GM12892 (cell line): Measurements from ENCODE around the gene LRRC10B.

ENCODE experiments used
- POLR2A ChIP-seq: IDR thresholded peaks from 2 replicates; pipeline ENCODE4 v1.6.1; 2011; ENCODE audit warnings: low read depth, low read length, control low read depth
- POLR2AphosphoS5 ChIP-seq: IDR thresholded peaks from 2 replicates; pipeline ENCODE4 v1.6.1; 2011; ENCODE audit warnings: low read depth, low read length, control low read depth
- TAF1 ChIP-seq: IDR thresholded peaks from 2 replicates; pipeline ENCODE4 v1.6.1; 2011; ENCODE audit warnings: low read depth, mild to moderate bottlenecking, control low read depth, low read length, borderline replicate concordance

DNA sequence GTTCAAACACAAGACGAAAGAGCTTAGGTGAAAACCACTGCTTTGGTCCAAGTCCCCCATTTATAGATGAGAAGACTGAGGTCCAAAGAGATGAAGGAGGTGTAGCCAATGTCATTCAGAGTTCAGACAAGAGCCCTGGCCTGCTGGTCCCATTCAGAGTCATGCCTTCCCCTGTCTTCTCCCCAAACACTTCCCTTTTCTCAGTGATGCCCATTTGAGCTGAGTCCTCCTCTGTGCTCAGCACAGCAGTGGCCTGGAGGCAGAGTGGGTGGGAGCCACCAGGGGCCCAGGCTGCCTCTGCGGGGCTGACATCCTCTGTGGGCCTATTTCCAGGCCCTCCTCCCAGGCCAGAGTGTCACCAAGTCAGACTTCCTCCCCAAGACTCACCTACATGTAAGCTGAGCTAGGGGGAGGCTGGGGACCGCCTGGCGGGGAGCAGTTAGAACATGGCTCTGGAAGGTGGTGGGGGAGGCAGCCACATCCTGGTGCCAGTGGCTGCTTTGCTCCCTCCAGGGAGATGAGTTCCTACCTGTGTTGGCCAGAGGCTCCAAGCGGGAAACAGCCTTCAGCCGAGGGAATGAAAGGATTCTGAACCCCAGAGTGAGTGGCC lies 22.4 kb upstream of the LRRC10B start:
- TF ChIP-seq POLR2A (no peak), POLR2AphosphoS5 (no peak), TAF1 (no peak)
